Progenitor cell of endocrine pancreas (in vitro differentiated cells): ENCODE data around the gene TBC1D22B. TPM values are rescaled to one million over a fixed set of nuclear protein-coding genes. Genes with fewer than 3 reads are reported as not detected.
"Not testable (repeated sequence)": the region's sequence is repeated elsewhere in the genome, so short reads cannot be mapped to it uniquely, and the experiment has no call there.

ENCODE experiments used
- DNase-seq: peaks from one replicate; pipeline ENCODE4 v3.0.0; 2021; ENCODE audit warnings: low spot score; ENCODE audit not compliant: unreplicated experiment
- H3K27ac Mint-ChIP-seq: 2 replicates; pipeline ENCODE4 v1.8.0; 2021; ENCODE audit warnings: mild to moderate bottlenecking, moderate library complexity, mixed read lengths
- H3K27me3 Mint-ChIP-seq: 2 replicates; pipeline ENCODE4 v1.8.0; 2021; ENCODE audit warnings: mixed read lengths
- H3K36me3 Mint-ChIP-seq: 2 replicates; pipeline ENCODE4 v1.8.0; 2022; ENCODE audit warnings: mixed read lengths; ENCODE audit not compliant: insufficient read depth
- H3K4me1 Mint-ChIP-seq: 2 replicates; pipeline ENCODE4 v1.8.0; 2021; ENCODE audit warnings: low read depth, mixed read lengths
- H3K4me3 Mint-ChIP-seq: 2 replicates; pipeline ENCODE4 v1.8.0; 2021; ENCODE audit warnings: low read depth, mild to moderate bottlenecking, moderate library complexity, mixed read lengths
- H3K9me3 Mint-ChIP-seq: 2 replicates; pipeline ENCODE4 v1.8.0; 2021; ENCODE audit warnings: low read depth, mixed read lengths
- total RNA-seq: library from RNA; stranded (reverse); gene quantifications from 2 replicates; pipeline ENCODE4 v1.2.1, GENCODE V29; 2021
- TF ChIP-seq, protein P1 (sequence below): fragments of 200-600 bp; sonication (generic); IDR thresholded peaks from one replicate; pipeline ENCODE4 v1.5.0; 2021; ENCODE audit warnings: antibody characterized with exemption, mild to moderate bottlenecking; ENCODE audit not compliant: unreplicated experiment

TBC1D22B gene
- total RNA-seq, 1 donor from 2014 or later: 17.1 TPM

DNA sequence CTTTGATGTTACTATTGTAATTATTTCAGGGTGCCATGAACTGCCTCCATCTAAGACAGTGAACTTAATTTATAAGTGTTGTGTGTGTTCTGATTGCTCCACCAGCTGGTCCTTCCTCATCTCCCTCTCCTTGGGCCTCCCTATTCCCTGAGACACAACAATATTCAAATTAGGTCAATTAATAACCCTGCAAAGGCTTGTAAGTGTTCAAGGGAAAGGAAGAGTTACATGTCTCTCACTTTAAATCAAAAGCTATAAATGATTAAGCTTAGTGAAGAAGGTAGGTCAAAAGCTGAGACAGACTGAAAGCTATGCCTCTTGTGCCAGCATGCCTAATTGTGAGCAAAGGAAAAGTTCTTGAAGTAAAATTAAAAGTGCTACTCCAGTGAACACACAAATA is 35.9 kb downstream of the TBC1D22B start:
- Mint-ChIP-seq H3K36me3 (peaks cover 37% of the 10 kb centered on the region), H3K27ac (no peak overlapping the region), H3K9me3 (peaks cover 3% of the 10 kb centered on the region), H3K4me3 (no peak overlapping the region), H3K27me3 (no peaks in the 10 kb centered on the region), H3K4me1 (peaks cover 14% of the 10 kb centered on the region)
- no peak for DNase-seq
- TF ChIP-seq, protein P1, sequence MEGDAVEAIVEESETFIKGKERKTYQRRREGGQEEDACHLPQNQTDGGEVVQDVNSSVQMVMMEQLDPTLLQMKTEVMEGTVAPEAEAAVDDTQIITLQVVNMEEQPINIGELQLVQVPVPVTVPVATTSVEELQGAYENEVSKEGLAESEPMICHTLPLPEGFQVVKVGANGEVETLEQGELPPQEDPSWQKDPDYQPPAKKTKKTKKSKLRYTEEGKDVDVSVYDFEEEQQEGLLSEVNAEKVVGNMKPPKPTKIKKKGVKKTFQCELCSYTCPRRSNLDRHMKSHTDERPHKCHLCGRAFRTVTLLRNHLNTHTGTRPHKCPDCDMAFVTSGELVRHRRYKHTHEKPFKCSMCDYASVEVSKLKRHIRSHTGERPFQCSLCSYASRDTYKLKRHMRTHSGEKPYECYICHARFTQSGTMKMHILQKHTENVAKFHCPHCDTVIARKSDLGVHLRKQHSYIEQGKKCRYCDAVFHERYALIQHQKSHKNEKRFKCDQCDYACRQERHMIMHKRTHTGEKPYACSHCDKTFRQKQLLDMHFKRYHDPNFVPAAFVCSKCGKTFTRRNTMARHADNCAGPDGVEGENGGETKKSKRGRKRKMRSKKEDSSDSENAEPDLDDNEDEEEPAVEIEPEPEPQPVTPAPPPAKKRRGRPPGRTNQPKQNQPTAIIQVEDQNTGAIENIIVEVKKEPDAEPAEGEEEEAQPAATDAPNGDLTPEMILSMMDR: no peak

DNA sequence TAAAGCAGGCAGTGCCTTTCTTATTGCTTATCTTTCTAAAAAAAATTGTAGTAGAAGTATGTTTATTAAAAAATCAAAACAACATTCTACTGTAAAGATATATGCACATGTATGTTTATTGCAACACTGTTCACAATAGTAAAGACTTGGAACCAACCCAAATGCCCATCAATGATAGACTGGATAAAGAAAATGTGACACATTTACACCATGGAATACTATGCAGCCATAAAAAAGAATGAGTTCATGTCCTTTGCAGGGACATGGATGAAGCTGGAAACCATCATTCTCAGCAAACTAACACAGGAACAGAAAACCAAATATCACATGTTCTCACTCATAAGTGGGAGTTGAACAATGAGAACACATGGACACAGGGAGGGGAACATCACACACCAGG is 40.1 kb downstream of the TBC1D22B start:
- H3K27ac Mint-ChIP-seq, H3K4me3 Mint-ChIP-seq, H3K27me3 Mint-ChIP-seq, H3K4me1 Mint-ChIP-seq, DNase-seq, H3K9me3 Mint-ChIP-seq: not testable (repeated sequence)
- H3K36me3 Mint-ChIP-seq: peaks cover 33% of the 10 kb centered on the region

DNA sequence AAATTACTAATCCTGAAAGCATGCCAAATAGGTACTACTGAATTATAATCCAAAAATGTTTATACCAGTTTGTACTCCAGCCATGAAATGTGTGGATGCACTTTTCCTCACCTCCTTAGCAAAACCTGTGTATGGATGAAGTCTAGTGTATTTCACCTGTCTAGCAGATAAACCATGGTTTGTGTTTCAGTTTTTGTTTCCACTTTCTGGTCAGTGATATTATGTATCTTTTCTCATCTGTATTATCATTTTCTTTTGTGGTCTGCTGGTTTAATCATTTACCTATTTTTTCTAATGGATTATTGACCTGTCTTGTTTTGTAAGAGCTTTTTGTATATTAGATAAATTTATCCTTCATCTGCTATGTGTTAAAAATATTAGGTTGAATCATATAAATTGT is 41.4 kb downstream of the TBC1D22B start:
- H3K9me3 Mint-ChIP-seq: peaks cover 3% of the 10 kb centered on the region
- DNase-seq: no peak
- H3K36me3 Mint-ChIP-seq: peaks cover 31% of the 10 kb centered on the region
- H3K27ac Mint-ChIP-seq: no peak overlapping the region
- H3K4me1 Mint-ChIP-seq: no peaks in the 10 kb centered on the region
- H3K27me3 Mint-ChIP-seq: no peaks in the 10 kb centered on the region
- TF ChIP-seq, protein P1: no peak
- H3K4me3 Mint-ChIP-seq: no peak overlapping the region

DNA sequence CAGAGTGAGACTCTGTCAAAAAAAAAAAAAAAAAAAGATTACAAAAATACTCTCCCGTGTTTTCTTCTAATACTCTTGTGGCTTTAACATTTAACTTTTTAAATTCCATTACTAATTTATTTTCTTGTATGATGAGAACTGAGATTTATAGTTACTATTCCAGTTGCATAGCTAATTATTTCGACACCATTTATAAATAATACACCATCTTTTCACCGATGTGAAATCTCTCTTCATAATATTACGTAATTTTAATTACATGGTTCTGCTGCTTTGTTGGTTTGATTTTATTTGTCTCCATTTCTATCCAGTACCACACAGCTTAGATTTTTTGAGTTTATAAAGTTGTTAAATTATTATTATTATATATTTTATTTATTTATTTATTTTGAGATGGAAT is 42.4 kb downstream of the TBC1D22B start:
- peaks cover 3% of the 10 kb centered on the region for H3K9me3 Mint-ChIP-seq
- TF ChIP-seq, protein P1: no peak
- no peak overlapping the region for H3K27ac Mint-ChIP-seq
- DNase-seq: no peak
- no peak overlapping the region for H3K4me3 Mint-ChIP-seq
- no peaks in the 10 kb centered on the region for H3K27me3 Mint-ChIP-seq
- H3K36me3 Mint-ChIP-seq: peaks cover 32% of the 10 kb centered on the region
- H3K4me1 Mint-ChIP-seq: no peaks in the 10 kb centered on the region

DNA sequence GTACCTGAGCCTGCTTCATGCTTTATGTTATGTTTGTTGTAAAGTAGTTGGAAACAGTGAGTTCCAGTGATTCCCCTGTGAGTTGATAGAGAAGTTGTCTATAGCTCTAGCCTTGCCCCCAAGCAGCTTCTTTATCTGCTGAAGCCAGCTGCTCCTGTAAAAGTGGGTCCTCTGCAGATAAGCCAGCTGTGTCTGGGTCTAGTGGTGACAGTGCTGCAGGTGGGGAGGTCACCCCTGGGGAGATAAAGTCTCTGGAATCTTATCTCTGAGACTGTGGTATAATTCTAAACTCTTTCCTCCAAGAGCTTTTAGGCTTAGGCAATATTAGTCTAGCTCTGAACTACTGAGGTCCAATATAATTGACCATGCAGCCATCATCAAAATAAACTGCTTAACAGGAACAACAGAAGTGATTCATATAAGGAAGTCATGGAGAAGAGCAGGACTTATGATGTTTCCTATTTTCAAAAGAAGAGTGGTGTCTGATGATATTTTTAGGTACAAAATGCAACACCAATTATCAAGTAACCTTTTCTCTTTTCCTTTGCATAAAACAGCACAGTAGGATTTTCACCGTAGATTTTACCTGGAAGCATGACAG is 44.6 kb downstream of the TBC1D22B start:
- H3K36me3 Mint-ChIP-seq: peaks cover 24% of the 10 kb centered on the region
- TF ChIP-seq, protein P1: no peak

DNA sequence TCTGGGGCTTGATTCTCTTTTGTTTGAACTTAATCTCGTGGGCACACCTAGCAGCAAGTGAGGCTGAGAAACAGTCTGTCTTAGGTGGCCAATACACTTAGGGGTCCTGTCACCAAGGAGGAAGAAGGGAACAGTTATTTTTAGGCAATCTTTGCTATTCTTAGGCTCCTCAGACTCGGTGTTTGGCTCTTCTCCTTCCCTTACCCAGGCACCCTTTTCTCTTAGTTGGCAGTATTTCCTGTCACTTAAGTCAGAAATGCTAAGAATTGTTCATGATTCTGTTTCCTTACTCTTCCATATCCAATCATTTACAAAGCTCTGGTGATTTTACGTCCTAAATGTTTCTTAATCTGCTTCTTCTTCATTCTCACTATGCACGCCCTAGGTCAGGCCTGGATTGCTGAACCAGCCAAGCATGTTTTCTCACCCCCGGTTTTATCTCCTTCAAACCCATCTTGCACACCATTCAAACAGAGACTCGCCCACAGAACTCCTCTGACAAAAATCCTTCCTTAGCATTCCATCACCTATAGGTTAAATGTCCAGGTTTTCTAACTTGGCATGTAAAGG is 45.6 kb downstream of the TBC1D22B start:
- peaks cover 2% of the 10 kb centered on the region for H3K4me1 Mint-ChIP-seq
- H3K4me3 Mint-ChIP-seq: no peak overlapping the region
- peaks cover 16% of the 10 kb centered on the region for H3K36me3 Mint-ChIP-seq
- no peak overlapping the region for H3K27ac Mint-ChIP-seq
- H3K27me3 Mint-ChIP-seq: no peaks in the 10 kb centered on the region
- DNase-seq: no peak
- no peaks in the 10 kb centered on the region for H3K9me3 Mint-ChIP-seq
- TF ChIP-seq, protein P1: no peak

More for the DNA sequence above, 44.6 kb downstream of the TBC1D22B start:
- Mint-ChIP-seq H3K4me3 (no peak overlapping the region), H3K27ac (no peak overlapping the region), H3K27me3 (no peaks in the 10 kb centered on the region), H3K9me3 (no peaks in the 10 kb centered on the region), H3K4me1 (no peaks in the 10 kb centered on the region)
- DNase-seq: no peak
